Measurements from ENCODE around the gene EFCAB6.
A peak's percentile ranks its signal among the peaks of the same experiment; 100 is the strongest.

The EFCAB6 gene

DNA sequence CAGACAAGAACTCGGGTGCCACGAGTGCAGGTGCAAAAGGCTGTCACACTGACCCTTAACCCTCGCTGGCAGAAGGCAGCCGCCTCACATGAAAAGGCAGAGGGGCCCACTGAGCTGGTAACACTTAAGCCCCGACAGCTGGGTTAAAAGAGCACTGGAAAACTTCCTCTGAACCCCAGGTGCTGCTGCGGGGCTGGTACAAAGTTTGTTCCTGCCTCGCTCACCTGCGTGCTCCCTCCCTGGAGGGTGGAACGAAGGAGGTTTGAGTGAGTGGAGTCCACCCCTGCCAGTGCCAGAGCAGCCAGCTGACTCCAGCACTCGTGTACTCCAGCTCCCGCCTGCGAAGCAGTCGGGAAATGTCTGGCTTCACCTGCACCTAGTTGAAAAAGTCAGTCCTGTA, 37.6 kb upstream of the EFCAB6 start:
- no peak for DNase-seq
- H3K27ac Mint-ChIP-seq, result no peak overlapping the region
- H3K9me3 Mint-ChIP-seq, result no peaks in the 10 kb centered on the region
- H3K4me3 Mint-ChIP-seq, result no peak overlapping the region
- H3K36me3 Mint-ChIP-seq (ENCODE audit: low read depth), result no peaks in the 10 kb centered on the region
- H3K27me3 Mint-ChIP-seq (ENCODE audit: low read depth, poor library complexity), result peaks cover 4% of the 10 kb centered on the region
- TF ChIP-seq CTCF (IDR thresholded peaks at IDR 0.05), result no peak
- peaks cover 37% of the 10 kb centered on the region for H3K4me1 Mint-ChIP-seq

DNA sequence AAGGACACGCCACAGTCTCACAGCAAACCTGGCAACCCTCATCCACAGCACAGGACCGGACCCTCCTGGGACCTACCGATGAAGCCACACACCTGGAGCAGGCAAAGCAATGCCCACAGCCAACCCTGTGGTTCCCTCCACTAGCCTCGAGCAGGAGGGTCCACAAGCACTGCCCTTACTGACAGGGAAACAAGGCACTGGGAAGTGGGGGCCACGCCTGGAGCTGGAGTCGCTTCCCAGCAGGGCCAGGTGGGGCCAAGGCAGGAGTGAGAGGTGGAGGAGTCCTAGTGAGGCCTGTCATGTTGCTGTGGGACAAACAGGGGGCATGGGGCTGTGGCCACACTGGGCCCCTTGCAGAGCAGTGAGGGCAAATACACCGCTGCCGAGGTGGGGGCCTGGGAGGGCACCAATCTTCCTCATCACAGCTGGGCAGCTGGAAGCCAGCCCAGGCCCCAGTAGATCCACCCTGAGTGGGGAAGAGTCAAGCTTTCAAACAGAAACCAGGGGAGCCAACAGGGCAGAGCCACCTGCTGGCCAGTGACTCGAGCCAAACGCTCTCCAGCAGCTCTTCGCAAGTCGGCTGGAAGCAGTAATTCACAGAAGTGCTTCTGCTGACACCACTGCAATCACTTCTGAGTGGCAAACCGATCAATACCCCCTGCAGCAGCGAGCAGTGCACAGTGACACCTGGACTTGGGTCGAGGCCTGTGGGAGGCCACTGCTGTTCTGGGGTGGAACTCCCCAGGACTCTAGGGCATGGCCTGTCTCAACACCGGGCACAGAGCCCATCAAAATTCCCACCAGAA, 36.5 kb upstream of the EFCAB6 start:
- no peak for DNase-seq
- Mint-ChIP-seq H3K4me1 (peaks cover 37% of the 10 kb centered on the region), H3K4me3 (no peak overlapping the region), H3K36me3 (ENCODE audit: low read depth) (no peaks in the 10 kb centered on the region), H3K27ac (no peak overlapping the region), H3K9me3 (no peaks in the 10 kb centered on the region), H3K27me3 (ENCODE audit: low read depth, poor library complexity) (peaks cover 4% of the 10 kb centered on the region)
- peak; percentile 39 for TF ChIP-seq CTCF (IDR thresholded peaks at IDR 0.05)

DNA sequence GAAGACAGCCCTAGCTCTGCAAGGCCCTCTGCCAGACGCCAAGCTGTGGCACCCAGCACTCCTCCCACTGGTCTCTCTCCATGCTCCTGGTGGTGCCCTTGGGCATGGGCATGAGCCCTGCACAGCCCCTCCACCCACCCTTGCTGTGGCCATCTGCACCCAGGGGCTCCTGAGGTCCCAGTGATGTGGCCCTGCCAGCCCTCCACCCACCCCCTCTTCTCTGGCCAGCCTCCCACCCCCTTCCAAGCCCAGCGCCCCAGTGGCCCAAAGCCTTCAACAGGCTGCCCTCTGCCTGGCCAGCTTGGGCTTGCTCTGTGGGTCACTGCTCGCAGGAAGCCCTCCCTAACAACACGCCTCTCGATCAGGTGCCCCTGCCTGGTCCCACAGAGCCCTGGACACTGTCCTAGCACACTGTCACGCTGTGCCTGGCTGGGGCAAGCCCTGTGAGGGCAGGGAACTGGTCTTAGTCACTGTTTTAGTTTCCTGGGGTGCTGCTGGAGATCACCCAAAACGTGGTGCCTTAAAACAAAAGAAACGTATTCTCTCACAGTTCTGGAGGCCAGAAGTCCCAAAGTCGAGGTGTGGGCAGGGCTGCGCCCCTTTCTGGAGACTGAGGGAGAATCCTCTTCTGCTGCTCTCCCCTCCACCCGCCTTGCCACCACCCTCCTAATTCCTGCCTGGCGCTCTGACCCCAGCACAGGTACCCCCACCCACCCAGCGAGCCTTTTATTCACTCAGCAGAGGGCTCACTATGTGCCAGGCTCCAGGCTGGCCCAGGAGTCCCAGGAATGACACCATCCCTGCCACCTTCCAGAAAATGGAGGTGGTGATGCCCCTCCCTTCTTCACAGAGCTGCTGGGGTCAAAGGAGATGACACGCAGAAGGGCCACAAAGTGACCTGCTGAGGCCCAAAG, 35.5 kb upstream of the EFCAB6 start:
- no peak overlapping the region for H3K27ac Mint-ChIP-seq
- H3K27me3 Mint-ChIP-seq (ENCODE audit: low read depth, poor library complexity), result peaks cover 4% of the 10 kb centered on the region
- no peak for DNase-seq
- H3K9me3 Mint-ChIP-seq, result no peaks in the 10 kb centered on the region
- no peak overlapping the region for H3K4me3 Mint-ChIP-seq
- no peaks in the 10 kb centered on the region for H3K36me3 Mint-ChIP-seq (ENCODE audit: low read depth)
- TF ChIP-seq CTCF (IDR thresholded peaks at IDR 0.05), result no peak
- H3K4me1 Mint-ChIP-seq, result peaks cover 31% of the 10 kb centered on the region

DNA sequence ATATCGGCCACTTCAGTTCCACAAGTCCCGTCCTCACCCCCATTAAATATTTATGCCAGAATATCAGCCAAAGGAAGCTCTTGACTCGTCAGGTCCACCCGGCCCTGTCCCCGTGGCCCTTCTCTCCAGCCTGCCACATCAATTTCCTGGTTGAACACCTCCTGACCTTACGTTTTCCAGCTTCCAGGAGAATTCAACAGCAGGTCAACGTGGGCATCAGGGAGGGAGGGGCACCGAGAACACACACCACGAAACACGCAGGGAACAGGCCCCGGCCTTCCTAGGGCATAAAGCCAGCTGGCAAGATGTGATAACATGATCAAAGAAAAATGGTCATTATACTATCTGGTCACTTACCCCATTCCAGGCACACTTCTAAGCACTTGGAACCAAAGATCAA, 34.9 kb upstream of the EFCAB6 start:
- Mint-ChIP-seq H3K4me3 (no peak overlapping the region), H3K27me3 (ENCODE audit: low read depth, poor library complexity) (peaks cover 4% of the 10 kb centered on the region), H3K4me1 (peaks cover 31% of the 10 kb centered on the region), H3K27ac (peak overlapping the region; percentile 2), H3K36me3 (ENCODE audit: low read depth) (no peaks in the 10 kb centered on the region), H3K9me3 (no peaks in the 10 kb centered on the region)
- no peak for DNase-seq
- no peak for TF ChIP-seq CTCF (IDR thresholded peaks at IDR 0.05)

- no peak for DNase-seq
- H3K4me3 Mint-ChIP-seq, result no peak overlapping the region
- H3K36me3 Mint-ChIP-seq (ENCODE audit: low read depth), result no peaks in the 10 kb centered on the region
- peaks cover 27% of the 10 kb centered on the region for H3K4me1 Mint-ChIP-seq
- peaks cover 4% of the 10 kb centered on the region for H3K27me3 Mint-ChIP-seq (ENCODE audit: low read depth, poor library complexity)
- no peak overlapping the region for H3K27ac Mint-ChIP-seq
- TF ChIP-seq CTCF (IDR thresholded peaks at IDR 0.05), result no peak
- H3K9me3 Mint-ChIP-seq, result no peaks in the 10 kb centered on the region
Measured at GRCh38 chr22:43845981-43846380, 33.9 kb upstream of the EFCAB6 start.

Measured in nephron progenitor cell (in vitro differentiated cells).